Posterior vena cava (tissue), 2 donors: Measurements from ENCODE around the gene PAX9. TPM values are rescaled to one million over a fixed set of nuclear protein-coding genes. Genes with fewer than 3 reads are reported as not detected.

Experiments used
- DNase-seq: peaks from one replicate; pipeline ENCODE4 v3.0.0-alpha.2; 2020; ENCODE audit warnings: low spot score
- intact Hi-C, 2 donors: fragments of 100-400 bp; cut with DNase I; formaldehyde crosslinking; loops; one replicate each; pipeline versions ENCODE4 v1.14.1 to v1.14.2; 2022 to 2023
- long read RNA-seq, 2 donors: library from polyadenylated mRNA; unstranded; transcript quantifications; one replicate each; pipeline ENCODE4 v2.0.0, GENCODE V29; 2020 to 2021
- total RNA-seq, 2 donors: library from RNA; stranded (reverse); fragmentation: NEBNext Ultra II Directional; extraction: Animal tissue kit (Norgen Biotek cat#: 25700); gene quantifications; one replicate each; pipeline ENCODE4 v1.2.1, GENCODE V29; 2021
- donor health status: DM: yes; HTN: yes; CAD: no.
- donor health status: DM: yes; HTN: yes; CAD: no.

The PAX9 gene
- total RNA-seq, result under 1 TPM in 1 of 2 donors, not detected in 1; 0.10 TPM
- long read RNA-seq, donor 1, result 0 reads
- long read RNA-seq, donor 2, result 0 reads

GRCh38 chr14:36661506-36662257, at the start of gene PAX9:
Gene PAX9, plus strand, starts transcription at chr14:36661860. Its CDS starts 230 bp downstream, at chr14:36662090.
- intact Hi-C loops, result no loop called here
- DNase-seq, result peak; percentile 86

DNA sequence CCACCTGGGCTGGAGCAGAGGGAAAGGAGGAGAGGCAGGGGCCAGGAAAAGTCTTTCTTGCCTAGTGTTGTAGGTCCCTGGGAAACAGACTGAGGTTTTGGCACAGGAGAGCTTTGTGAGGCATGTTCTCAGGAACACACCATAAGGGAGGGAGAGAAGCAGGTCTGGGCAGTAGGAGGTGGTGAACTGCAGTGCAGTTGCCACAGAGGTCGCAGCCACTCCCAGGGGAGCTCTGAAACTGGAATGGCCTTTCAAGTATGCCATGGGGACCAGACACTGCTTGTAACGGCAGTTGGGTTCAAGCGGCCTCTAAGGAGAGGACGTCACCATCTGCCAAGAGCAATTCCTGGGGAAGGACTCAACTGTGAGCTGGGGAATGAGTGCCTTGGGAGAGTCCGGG, 43.8 kb upstream of the PAX9 start:
- intact Hi-C loops, result no loop called here

GRCh38 chr14:36618641-36619040, 43.0 kb upstream of the PAX9 start:
- DNase-seq, result no peak
- intact Hi-C loops, result no loop called here

More for the DNA sequence above, 43.8 kb upstream of the PAX9 start:
- no peak for DNase-seq

GRCh38 chr14:36619131-36619530, 42.5 kb upstream of the PAX9 start:
- intact Hi-C loops, result no loop called here
- DNase-seq, result no peak

DNA sequence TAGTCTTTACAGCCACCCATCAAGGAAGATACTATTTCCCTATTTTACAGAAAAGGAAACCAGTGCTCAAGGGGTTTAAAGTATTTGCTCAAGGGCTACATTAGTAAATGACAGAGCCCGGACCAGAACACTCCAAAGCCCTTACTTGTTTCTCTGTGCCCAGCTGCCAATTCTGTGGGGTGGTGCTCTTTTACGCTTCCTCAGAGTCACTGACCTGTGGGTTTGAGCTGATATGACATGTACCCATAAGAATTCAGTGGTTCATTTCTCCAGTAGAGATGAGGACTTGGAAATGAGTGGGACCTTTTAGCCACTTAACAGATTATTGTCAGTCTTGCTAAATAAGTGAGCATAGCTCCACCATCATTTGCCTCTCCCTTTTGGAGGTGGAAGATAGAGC, 41.8 kb upstream of the PAX9 start:
- intact Hi-C loops, result no loop called here
- DNase-seq, result no peak

DNA sequence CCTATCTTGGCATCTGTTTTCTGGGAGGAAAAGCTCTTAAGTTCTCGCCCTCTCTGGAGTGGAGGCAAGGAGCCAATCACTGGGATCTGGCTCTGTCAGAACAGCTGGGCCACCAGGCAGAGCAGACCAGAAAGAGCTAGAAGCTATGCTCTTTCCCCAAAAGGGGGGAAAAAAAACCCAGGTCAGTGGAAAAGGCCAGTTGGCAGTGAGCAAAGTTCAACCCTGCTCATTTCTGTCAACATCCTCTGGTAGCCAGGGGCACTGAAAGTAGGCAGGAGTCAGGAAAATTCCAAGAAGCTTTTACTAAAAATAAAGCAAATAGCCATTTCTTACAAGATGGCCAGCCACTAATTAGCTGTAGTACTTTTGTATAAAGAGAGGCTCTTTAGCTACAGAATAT, 36.6 kb upstream of the PAX9 start:
- intact Hi-C loops, result no loop called here

GRCh38 chr14:36625436-36625835, 36.2 kb upstream of the PAX9 start:
- no peak for DNase-seq
- intact Hi-C loops, result no loop called here

More for the DNA sequence above, 36.6 kb upstream of the PAX9 start:
- no peak for DNase-seq

GRCh38 chr14:36626151-36626550, 35.5 kb upstream of the PAX9 start:
- intact Hi-C loops, result no loop called here
- no peak for DNase-seq

- no peak for DNase-seq
- intact Hi-C loops, result no loop called here
Measured at GRCh38 chr14:36627981-36628380, 33.7 kb upstream of the PAX9 start.

DNA sequence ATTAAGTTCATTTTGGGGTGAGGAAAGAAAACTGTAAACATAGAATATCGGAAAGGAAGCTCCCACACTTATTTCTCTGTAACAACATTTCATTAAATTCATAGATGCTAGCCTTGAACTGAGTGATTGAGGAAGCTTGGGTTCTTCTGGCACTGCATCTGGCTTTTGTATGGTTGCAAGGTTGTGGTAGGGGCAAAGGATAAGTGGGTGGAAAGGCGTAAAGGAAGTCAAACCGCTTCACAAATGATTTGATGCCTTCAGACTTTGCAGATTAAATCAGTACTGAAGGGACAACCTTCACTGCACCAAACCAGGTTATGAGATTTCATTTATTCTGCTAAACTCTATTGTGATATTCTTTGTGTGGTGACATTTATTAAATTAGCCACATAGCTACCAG, 28.1 kb upstream of the PAX9 start:
- no peak for DNase-seq
- intact Hi-C loops, result no loop called here

GRCh38 chr14:36646664-36647416, 14.8 kb upstream of the PAX9 start:
- no peak for DNase-seq
- intact Hi-C loops, result loop anchor here in 1 of 2 donors (10.0 kb wide), 1 partner anchor 298 kb away; no protein-coding TSS in a partner anchor

GRCh38 chr14:36647417-36647823, 14.2 kb upstream of the PAX9 start:
- intact Hi-C loops, result loop anchor here in 1 of 2 donors (10.0 kb wide), 1 partner anchor 297 kb away; no protein-coding TSS in a partner anchor
- no peak for DNase-seq

DNA sequence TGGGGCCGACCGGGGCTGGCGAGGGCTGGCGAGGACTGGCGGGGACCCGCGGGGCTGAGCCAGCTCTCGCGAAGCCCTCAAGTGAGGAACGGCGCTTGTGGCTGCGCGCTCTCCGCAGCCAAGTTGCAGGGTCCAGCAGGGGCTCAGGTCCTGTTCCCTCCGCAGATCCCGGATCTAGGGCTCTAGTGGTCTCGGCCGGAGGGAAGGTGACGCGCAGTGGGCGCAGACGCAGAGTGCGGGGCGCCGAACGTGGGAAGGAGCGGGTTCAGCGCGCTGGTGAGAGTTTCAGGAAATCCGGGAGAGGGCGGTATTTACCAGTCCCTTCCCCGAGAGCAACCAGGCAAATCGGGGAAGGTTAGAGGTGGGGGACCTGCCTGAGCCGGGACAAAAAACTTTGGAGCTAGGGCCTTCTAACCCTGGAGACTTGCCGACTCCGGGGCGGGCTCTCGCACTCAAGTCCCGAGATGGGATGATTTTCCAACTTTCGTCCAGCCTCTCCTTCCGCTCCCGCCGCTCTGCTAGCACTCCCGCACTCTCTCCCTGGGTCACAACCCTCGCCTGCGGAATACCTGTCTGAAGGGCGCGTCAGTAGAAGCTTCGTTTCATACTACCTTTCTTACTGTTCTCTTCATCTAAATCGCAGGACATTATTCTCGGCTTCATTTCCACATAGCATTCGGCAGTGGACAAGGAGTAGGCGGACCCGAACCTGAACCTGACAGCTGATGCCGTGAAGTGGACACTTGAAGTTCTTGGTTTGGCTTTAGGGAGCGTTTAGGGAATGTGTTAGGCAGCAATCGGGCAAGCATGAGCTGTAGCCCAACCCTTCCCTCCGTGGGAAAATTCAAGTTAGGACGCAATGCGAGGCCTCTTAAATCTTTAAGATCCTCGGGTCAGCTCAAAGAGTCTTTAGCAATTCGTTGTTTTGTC, 13.6 kb upstream of the PAX9 start:
- DNase-seq, result no peak
- intact Hi-C loops, result loop anchor here in 1 of 2 donors (10.0 kb wide), 1 partner anchor 297 kb away; no protein-coding TSS in a partner anchor

DNA sequence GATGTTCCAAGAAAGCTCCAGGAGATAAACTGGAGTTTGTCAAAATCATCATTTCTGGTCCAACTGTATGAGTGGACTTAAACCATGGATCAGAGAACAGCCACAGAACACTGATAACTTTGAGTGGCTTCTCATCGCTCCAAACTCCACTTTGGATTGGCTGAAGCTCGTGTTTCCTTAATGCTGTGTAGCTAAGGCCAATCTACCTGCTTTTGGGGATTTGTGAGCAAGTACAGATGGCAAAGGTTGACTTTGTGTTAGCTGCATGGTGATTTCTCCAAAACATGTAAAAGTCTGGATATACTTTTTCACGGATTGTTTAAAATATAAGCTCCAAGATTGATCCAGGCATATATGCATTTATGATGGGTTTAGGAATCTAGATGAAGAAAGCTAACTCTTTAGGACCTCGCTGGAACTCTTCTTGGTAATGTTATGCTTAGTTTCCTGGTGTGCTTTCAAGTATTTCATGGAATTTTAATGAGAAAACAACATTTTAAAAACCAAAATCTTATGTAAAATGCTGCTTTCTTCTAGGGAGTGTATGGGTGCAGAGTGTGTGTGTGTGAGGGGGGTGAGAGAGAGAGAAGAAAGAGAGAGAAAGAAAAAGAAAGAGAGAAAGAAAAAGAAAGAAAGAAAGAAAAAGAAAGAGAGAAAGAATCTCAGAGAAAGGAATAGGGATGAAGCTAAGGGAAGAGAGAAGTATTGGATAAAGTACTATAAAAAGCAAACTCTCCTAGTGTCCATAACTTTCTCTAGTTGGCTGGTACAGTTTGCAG, 11.6 kb upstream of the PAX9 start:
- no peak for DNase-seq
- intact Hi-C loops, result loop anchor here in 1 of 2 donors (10.0 kb wide), 1 partner anchor 295 kb away; no protein-coding TSS in a partner anchor

DNA sequence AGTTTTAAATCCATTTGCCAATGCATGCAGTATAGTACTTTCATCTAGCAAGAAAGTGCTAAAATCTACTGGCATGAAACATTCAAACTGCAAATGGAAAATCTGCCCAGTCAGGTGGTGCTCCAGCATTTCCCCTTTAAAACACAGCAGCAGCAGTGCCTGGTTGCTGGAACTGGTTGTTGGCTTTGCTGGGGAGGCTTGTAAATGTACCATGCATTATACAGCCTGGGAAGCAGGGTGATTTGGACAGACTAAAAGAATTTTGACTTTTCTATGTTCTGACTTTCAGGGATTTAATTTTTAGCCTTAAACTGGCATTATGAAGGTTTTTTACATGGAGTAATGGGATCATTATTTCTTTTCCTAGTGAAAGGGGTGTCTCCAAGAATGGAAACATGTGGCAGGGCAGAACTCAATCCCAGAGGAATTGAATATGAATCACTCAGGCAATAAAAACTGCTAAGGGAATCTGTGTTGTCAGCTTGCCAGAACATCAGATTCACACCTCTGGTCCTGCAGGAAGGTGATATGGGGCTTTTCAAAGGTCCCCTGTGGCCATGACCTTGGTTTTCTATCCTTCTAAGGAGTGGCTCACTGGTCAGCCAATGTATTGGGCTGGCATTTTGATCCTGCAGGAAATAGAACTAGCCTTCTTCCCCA, 9.0 kb upstream of the PAX9 start:
- intact Hi-C loops, result no loop called here
- DNase-seq, result no peak

- no peak for DNase-seq
- intact Hi-C loops, result no loop called here
Measured at GRCh38 chr14:36653413-36653812, 8.2 kb upstream of the PAX9 start.

- intact Hi-C loops, result no loop called here
- no peak for DNase-seq
Measured at GRCh38 chr14:36653962-36654793, 7.5 kb upstream of the PAX9 start.
